HPDE6-E6E7 (cell line): ENCODE data around the gene GBP2.
A peak's percentile ranks its signal among the peaks of the same experiment; 100 is the strongest.

Experiments
- DNase-seq: peaks from one replicate; pipeline ENCODE4 v3.0.0; 2011; ENCODE audit warnings: missing footprints; ENCODE audit errors: extremely low spot score

GBP2 gene

DNA sequence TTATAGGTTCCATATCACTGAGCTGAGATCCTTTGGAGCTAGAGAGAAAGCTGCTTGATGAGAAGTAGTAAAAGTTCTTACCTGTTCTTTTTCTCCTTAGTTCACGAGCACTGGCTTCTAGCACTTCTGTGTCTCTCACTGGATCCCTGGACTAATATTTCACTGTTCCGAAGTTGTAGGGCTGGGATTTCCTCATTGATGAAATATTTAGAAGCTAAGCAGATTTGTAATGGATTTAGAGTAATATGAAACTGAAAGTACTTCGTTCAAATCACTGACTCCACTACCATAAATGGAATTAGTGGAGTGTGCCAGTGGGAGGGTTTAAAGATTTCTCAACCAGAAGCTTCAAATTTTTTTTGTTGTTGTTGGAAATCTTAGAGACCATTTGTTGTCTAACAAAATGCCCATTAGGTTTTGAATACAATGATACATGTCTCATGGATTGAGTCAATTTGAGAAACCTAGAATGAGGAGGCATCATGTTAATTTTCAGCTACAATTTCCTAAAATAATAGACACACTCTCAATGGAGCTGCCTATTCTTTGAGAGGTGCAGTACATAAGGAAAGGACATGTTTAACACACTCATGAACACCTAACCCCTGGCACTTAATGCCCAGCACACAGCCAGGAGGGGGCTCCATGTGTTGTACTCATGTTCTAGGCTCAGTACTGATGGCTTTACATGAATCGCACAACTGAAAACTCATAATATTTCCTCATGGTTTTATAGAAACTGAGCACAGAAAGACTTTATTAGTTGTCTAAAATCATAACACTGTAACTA is 60.6 kb downstream of the GBP2 start, which contains the start of gene GBP1:
TSS of gene GBP1 (minus strand) at position 130 of the 790 bp plus-strand sequence. CDS start 1,974 bp downstream, outside the sequence.
- DNase-seq = peak; percentile 44

DNA sequence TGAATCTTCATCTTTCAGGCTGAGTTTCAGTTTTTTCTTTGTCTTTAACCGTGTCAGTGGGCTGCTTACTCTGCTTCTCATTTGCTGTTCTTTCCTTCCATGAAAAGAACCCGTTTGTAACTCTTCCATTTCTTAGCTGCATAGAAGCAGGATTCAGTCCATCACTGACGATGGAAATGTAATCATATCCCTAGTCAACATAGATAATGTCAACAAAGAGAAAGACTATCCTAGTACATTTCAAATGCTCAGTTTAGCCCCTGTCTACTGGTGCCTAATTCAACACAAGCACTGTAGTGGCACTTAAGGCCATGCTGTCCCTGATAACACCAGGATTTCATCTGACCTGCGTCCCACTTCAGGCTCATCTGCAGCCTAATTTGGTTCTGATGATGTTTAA is 61.3 kb downstream of the GBP2 start:
- DNase-seq = no peak

DNA sequence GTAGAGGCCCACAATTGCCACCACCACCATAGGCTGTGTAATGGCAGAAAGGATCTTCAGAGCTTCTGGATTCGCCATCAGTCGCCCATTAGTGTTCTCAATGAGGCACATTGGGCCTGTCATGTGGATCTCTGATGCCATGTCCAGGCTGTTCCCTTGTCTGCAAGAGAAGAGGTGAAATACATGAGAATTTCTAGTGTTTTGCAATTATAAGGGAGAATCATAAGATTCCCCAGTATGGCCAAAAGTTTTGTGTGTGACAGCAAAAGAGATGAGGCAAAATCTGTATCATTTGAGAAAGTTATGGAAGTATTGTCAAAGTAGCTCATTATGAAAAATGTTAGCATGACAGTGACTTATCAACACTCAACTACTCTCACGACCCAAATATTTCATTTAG is 62.8 kb downstream of the GBP2 start:
- DNase-seq = no peak

DNA sequence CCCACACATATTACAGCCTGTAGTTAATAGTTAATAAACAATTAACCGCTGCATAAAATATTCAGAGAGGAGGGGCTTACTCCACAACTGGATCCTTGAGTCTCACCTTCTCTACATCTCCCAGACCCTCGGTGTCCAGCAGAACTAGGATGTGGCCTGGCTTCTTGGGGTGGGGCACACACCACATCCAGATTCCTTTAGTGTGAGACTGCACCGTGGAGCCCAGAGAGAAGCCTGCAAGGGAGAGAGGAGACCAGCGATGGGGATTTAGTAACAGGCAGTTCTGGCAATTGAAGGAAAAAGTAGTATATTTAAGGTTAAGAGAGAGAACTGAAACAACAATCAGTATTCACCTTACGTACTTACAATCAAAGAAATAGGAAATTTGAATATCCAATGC is 65.8 kb downstream of the GBP2 start:
- DNase-seq = no peak
